GM18520 (cell line): ENCODE data around the gene FAM3A.
A peak's percentile ranks its signal among the peaks of the same experiment; 100 is the strongest.

Experiments
- ATAC-seq: cut with Tn5 transposase; IDR thresholded peaks from one replicate; pipeline ENCODE4 v1.9.1; 2021; ENCODE audit not compliant: unreplicated experiment

The FAM3A gene

DNA sequence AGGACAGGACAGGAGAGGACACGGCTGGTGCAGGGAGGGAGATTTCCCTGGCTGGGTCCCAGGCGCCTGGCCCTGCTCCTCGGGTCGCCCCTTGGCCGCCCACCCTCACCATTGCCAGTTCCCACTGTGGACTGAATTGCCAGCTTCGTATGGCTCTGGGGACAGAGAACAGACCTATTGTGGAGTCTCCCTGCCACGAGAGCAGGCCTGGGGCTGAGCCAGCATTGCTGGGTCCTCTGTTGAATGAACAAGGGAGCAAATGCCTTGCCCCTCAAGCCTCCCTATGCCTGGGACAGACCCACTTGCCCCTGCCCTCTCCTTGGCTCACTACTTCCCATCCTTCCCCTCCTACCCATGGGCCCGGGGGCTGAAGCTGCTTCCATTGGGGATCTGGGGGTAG lies 53.6 kb downstream of the FAM3A start:
- ATAC-seq: no peak

DNA sequence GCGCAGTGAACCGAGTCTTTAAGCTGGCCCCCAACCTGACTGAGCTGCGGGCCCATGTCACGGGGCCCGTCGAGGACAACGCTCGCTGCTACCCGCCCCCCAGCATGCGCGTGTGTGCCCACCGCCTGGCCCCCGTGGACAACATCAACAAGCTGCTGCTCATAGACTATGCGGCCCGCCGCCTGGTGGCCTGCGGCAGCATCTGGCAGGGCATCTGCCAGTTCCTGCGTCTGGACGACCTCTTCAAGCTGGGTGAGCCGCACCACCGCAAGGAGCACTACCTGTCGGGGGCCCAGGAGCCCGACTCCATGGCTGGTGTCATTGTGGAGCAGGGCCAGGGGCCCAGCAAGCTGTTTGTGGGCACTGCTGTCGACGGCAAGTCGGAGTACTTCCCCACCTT lies 55.7 kb downstream of the FAM3A start:
- ATAC-seq: no peak

- no peak for ATAC-seq
These were observed 56.2 kb downstream of the FAM3A start for GRCh38 chrX:154459832-154460231.

DNA sequence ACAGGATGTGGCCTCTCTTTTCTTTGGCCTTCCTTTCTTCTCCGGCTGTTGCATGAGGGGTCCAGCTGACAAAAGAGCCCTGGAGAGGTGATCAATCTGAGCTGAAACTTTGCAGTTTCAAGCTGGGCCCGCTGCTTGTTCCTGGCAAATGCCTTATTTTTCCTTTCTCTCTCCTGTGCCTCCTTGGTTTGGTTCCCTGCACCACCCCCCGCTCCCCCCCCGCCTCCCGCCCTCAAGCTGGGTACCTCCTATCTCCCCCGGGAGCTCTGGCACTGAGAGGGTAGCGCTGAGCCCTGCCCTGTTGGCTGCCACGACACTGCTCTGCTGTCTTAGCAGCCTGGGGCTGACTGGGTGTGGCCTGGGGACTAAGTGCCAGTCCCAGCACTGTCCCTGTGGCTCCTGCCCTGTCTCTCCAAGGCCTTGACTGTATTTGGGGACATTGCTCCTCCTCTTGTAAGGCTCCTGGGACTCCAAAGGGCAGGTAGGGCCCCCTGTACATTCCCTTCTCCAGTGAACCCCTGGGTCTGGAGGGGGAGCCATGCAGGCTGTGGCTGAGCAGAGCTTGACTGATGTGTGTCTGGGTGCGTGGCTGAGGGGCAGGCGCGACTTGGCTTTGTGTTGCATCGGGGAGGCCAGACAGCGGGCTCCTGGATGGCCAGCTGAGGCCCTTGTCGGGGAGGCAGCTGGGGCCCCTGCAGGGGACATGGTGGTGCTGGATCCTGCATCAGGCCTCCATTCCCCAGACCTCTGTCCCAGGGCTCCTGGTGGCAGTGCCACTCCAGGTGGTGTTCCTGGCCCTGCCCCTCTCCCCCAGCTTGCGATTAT lies 56.9 kb downstream of the FAM3A start:
- ATAC-seq: no peak

DNA sequence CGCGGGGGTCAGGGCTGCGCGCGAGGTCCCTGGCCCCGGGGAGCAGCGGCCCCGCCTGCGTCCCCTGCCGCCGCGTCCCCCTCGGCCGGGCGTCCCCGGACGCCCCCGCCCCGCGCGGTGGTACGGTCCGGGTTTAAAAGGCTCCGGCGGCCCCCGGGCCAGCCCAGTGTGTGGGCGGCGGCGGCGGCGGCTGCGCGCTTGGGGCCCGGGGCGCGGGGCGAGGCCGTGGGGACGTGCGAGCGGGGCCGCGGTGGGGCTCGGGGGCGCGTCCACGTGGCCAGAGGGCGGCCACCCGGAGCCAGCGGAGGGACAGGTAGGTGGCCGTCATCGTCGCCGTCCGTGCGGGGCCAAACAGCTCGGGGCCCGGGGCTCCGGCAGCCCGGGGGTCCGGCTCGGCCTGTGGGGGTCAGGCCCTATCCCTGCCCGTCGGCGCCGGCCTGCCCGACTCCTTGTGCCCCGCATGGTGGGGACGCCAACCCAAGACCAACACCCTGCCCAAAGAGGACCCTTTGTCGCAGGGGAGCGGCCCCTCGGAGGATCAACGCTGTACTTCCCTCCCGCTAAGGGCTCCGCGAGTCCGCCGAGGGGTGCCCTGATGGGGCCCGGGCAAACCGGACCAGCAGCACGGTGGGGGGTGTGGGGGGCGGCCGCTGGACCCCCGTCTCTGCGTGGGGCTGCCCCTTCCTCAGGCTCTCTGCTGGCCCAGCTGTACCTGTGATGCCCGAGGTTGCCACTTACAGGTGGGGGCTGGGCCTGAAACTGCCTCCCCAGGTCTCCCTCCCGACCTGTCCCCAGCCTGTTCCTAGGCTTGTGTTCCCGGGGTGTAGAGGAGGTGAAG lies 57.7 kb downstream of the FAM3A start, which contains the start of gene PLXNA3:
Gene PLXNA3, plus strand, starts transcription at position 166 of the 838 bp plus-strand sequence. CDS start 1,903 bp downstream, outside the sequence.
- ATAC-seq: peak; percentile 53

DNA sequence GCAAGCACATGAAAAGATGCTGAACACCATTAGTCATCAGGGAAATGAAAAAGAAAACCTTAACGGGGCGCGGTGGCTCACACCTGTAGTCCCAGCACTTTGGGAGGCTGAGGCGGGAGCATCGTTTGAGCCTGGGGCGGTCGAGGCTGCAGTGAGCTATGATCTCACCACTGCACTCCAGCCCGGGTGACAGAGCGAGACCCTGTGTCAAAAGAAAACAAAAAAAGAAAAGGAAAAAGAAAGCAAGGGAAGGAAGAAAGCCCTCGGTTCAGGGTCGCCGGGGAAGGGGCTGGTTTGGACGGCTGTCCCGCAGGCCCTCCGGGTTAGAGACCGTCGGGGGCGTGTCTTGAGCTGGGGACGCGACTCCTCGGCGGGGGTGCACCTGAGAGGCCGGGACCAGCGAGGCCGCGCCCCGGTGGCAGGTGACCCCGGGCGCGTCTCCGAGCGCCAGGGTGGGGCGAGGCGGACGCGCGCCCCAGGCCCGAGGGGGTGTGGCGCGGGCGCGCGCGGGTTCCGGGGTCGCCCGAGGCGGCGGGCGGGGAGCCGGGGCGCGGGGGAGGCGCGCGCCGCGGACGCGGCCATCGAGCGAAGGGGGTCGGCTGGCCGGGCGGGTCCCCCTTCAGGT lies 58.4 kb downstream of the FAM3A start:
- ATAC-seq: peak; percentile 54
